Nucleus accumbens (tissue), 56 donors: ENCODE measurements around the gene SLCO1A2.

Experiments
- DNase-seq, 56 donors: peaks; one replicate each; lab custom pipeline; 2025; lab: John Stamatoyannopoulos, UW

Gene SLCO1A2

DNA sequence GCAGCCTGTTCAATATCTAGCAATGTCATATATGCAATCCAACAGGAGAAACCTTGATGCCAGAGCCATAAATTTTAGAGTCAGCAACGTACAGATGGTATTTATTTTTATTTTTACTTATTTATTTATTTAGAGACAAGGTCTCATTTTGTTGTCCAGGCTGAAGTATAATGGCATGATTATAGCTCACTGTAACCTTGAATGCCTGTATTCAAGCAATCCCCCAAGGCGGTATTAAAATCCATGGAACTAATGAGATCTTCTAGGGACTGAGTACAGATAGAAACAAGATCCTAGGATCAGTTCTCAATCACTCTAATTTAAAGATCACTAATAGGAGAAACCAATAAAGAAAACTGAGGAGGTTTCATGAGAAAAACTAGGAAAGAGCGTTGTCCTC is 114.5 kb downstream of the SLCO1A2 start:
- DNase-seq, result no peak

DNA sequence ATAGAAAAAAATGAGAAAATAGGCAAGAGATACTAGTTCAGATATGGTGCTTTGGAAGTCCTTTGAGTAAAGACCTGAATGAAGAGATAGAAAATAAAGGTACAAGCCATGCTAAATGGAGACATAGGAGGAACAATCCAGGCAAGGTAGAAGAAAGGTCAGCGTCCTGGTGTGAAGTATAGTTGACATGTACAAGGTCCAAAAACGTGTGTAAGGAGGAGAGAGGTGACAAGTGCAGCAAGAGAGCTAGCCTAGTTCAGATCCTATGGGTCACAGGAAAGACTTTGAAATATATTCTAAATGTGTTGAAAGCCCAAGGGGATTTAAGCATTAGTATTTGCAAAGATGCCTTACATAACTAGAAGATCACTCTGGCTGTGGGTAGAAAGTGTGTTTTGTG is 115.5 kb downstream of the SLCO1A2 start:
- DNase-seq, result no peak
